ENCODE measurements around the gene ARSG. TPM values are rescaled to one million over a fixed set of nuclear protein-coding genes. Genes with fewer than 3 reads are reported as not detected.

Gene ARSG
- total RNA-seq, 1 experiment from 2014 or later, result 7.9 TPM

- TF ChIP-seq HMGXB4 (CRISPR knock-in tag; IDR thresholded peaks at IDR 0.05) (no peak), TCF7 (CRISPR knock-in tag; IDR thresholded peaks at IDR 0.05; ENCODE audit: low read depth) (no peak), ZNF138 (CRISPR knock-in tag; conservative IDR thresholded peaks at IDR 0.05) (no peak), FOXP1 (CRISPR knock-in tag; IDR thresholded peaks at IDR 0.05; ENCODE audit: borderline replicate concordance) (no peak)
Observed at GRCh38 chr17:68450391-68450790, 159.1 kb downstream of the ARSG start (continued).

GRCh38 chr17:68450801-68451200 lies 159.5 kb downstream of the ARSG start:
- ATAC-seq, result no peak
- no peak for DNase-seq (ENCODE audit: low spot score)
- TF ChIP-seq PRDM15 (CRISPR knock-in tag; IDR thresholded peaks at IDR 0.05) (no peak), ZNF317 (CRISPR knock-in tag; IDR thresholded peaks at IDR 0.05; ENCODE audit: borderline replicate concordance, low read depth) (no peak)
- POLR2A ChIA-PET, result no interaction called here
- Mint-ChIP-seq H3K4me1 (peaks cover 24% of the 10 kb centered on the region), H3K27me3 (ENCODE audit: low read depth) (no peaks in the 10 kb centered on the region), H3K9me3 (no peaks in the 10 kb centered on the region), H3K36me3 (peaks cover 12% of the 10 kb centered on the region), H3K27ac (no peak overlapping the region), H3K4me3 (no peak overlapping the region)
- CTCF ChIA-PET, result no interaction called here

- POLR2A ChIA-PET, result no interaction called here
- DNase-seq (ENCODE audit: low spot score) (no peak), ATAC-seq (no peak)
- H3K36me3 Mint-ChIP-seq, result peaks cover 12% of the 10 kb centered on the region
- H3K9me3 Mint-ChIP-seq, result no peaks in the 10 kb centered on the region
- no peak overlapping the region for H3K27ac Mint-ChIP-seq
- H3K27me3 Mint-ChIP-seq (ENCODE audit: low read depth), result no peaks in the 10 kb centered on the region
- H3K4me1 Mint-ChIP-seq, result peaks cover 33% of the 10 kb centered on the region
- H3K4me3 Mint-ChIP-seq, result no peak overlapping the region
- CTCF ChIA-PET, result no interaction called here
- TF ChIP-seq JUN (CRISPR knock-in tag; IDR thresholded peaks at IDR 0.05), result no peak
- TF ChIP-seq TEAD1 (CRISPR knock-in tag; IDR thresholded peaks at IDR 0.05), result no peak
- no peak for TF ChIP-seq AR (CRISPR knock-in tag; IDR thresholded peaks at IDR 0.05)
- TF ChIP-seq ZNF232 (CRISPR knock-in tag; IDR thresholded peaks at IDR 0.05), result no peak
- TF ChIP-seq AFF4 (CRISPR knock-in tag; IDR thresholded peaks at IDR 0.05; ENCODE audit: borderline replicate concordance), result no peak
- no peak for TF ChIP-seq ZNF219 (CRISPR knock-in tag; IDR thresholded peaks at IDR 0.05; ENCODE audit: borderline replicate concordance)
- TF ChIP-seq SMAD4 (CRISPR knock-in tag; IDR thresholded peaks at IDR 0.05), result no peak
- TF ChIP-seq GTF2I (CRISPR knock-in tag; conservative IDR thresholded peaks at IDR 0.05), result no peak
- no peak for TF ChIP-seq SP1 (CRISPR knock-in tag; conservative IDR thresholded peaks at IDR 0.05)
- no peak for TF ChIP-seq CDX4 (CRISPR knock-in tag; IDR thresholded peaks at IDR 0.05; ENCODE audit: borderline replicate concordance)
- TF ChIP-seq SMAD3 (CRISPR knock-in tag; IDR thresholded peaks at IDR 0.05; ENCODE audit: borderline replicate concordance), result no peak
- TF ChIP-seq NR1H2 (CRISPR knock-in tag; IDR thresholded peaks at IDR 0.05), result no peak
- no peak for TF ChIP-seq ESRRA (CRISPR knock-in tag; IDR thresholded peaks at IDR 0.05; ENCODE audit: borderline replicate concordance)
- no peak for TF ChIP-seq SOX15 (CRISPR knock-in tag; IDR thresholded peaks at IDR 0.05)
- no peak for TF ChIP-seq OVOL2 (CRISPR knock-in tag; IDR thresholded peaks at IDR 0.05; ENCODE audit: borderline replicate concordance)
- TF ChIP-seq ATF1 (CRISPR knock-in tag; IDR thresholded peaks at IDR 0.05), result no peak
Observed at GRCh38 chr17:68451670-68452354, 160.5 kb downstream of the ARSG start.
